GM18867 (cell line): ENCODE measurements around the gene TGFBR3.

Experiments
- ATAC-seq: cut with Tn5 transposase; IDR thresholded peaks from one replicate; pipeline ENCODE4 v1.9.1; 2021; ENCODE audit warnings: mild to moderate bottlenecking, moderate library complexity; ENCODE audit not compliant: unreplicated experiment

The TGFBR3 gene

DNA sequence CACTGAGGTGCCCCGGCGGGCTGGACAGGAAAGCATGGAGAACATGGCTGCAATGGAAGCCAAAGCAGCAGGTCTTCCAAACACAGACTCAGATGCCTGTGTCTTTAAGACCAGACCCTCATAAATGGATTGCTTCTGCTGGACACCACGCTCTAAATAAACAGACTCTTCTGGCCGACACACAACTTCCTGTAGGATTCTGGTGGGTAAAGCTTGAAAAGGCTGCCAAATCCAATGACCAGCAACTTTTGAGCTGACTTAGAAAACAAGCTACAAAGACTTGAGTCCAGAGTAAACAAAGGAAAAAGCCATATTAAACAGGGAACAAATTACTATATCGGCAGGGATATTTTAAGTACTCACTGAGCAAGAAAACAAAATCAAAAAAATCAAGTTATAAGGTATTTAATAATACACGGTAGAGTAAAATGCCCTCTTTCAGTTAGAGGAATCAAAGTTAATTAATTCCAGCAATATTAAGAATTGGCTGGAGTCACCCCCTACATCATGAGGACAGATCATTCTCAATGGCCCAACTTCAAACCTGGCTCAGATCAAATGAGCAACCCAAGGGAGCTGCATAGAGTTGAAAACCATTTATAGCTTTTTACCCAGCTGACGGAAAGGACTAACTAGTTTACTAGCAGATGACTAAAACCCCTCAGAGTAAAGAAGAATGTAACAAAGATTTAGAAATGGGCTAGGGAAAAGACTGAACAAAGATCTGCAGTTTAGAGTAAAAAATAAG, 102.4 kb downstream of the TGFBR3 start:
- no peak for ATAC-seq

DNA sequence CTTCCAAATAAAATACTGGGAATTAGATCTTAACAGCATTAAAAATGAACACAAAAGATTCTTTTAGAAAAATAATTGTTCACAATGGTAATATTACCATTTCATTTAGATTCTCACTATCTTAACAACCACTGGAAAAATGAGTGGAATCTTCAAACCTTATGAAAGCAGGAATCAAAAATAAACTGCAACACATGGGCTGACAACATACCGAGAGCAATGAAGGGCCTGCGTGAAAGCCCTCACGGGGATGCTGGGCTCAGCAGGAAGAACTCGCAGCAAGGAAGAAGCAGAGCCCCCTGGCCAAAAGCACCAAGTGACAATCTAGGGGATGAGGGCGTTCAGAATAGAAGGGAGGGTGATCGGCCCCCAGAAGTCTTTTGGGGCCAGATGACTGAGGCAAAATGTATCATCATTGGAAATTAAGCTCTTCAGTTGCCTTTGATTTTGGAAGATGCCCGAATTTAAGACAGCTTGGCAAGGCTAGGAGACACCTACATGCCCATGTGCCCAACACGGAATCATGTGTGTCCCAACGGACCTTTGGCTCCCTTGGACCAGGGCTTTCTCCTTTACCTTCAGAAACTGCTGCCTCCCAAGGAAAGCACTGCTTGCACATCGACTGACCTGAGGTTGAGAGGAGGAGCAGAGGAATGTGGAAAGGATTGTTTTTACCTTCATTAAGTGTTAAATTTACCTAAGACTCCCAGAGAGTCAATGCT, 103.9 kb downstream of the TGFBR3 start:
- no peak for ATAC-seq

DNA sequence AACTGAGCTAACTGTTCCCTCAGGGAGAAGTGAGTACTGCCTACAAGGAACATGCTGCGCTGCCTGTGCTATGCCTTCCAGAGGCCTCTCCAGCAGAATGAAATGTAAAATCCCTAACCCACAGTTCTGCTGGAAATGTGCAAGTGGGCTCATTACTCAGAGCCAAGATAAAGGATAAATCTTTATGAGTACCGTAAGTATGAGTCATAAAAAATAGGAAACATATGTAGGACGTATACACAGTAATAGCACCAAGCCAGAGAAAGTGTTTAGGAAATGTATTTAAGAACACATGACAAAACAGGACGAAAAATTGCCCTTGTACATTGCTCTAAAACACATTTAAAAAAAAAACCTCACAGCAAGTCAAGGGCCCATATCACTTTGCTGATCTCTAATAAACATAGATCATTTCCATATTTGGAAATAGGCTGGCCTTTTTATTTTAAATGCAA, 104.6 kb downstream of the TGFBR3 start:
- no peak for ATAC-seq

DNA sequence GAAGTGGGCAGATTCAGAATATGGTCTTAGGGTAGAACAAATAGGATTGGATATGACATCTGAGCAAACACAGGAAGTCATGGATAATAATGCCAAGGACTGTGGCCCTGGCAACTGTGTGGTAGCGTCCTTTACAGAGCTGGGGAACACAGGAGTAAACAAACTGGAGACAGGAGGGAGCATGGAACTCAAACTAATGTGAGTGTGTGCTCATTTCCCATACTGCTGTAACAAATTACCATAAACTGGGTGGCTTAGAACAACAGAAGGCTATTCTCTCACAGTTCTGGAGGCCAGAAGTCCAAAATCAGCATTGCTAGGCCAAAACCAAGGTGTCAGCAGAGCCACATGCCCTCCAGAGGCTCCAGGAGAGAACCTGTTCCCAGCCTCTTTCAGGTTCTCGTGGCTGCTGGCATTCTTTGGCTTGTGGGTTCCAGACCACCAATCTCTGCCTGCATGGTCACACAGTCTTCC, 106.4 kb downstream of the TGFBR3 start:
- ATAC-seq, result no peak

DNA sequence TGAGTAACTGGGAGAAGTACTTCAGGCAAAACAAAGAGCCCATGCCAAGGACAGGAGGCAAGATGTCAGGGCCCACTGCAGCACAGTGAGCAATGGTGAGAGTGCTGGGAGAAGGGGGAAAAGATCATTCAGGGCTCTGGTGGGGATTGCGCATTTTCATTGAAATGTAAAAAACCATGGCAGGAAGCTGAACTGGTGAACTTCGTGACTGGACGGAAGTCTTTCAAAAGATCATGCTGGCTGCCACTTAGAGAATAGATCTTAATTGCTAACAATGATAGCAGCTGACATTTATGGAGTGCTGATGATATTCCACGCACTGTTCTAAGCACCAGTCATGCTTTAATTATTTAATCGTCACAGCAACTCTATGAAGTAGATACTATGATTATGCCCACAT, 107.0 kb downstream of the TGFBR3 start:
- no peak for ATAC-seq

DNA sequence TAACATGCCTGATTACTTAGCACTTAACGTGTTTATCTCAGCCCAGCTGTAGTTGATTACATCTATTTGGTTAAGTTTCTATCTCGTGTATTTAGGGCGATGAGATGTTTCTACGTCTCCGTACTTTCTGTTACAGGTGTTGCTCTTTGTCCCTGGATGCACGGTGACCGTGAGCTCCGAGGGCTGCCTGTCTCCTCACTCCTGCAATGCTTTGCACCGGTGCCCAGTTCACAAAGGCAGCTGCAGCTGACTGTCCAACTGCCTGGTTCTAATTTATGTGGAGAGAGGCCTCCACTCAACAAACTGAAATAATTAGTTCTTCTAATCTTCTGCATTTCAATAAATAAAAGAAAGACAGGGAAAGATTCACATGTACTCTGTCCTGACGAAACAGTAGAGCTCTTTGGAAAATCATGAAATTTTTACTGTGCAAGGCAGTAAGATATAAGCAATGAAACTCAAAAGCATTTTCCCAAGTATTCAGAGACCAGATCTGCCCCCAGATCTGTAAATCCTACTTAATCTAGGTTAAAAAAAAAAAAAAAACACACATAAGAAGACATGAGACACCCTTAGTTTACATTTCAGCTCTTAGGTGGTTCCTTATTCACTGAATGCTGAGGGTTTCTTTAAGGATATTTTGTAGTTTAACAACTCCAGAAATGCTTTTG, 108.2 kb downstream of the TGFBR3 start:
- ATAC-seq, result no peak

DNA sequence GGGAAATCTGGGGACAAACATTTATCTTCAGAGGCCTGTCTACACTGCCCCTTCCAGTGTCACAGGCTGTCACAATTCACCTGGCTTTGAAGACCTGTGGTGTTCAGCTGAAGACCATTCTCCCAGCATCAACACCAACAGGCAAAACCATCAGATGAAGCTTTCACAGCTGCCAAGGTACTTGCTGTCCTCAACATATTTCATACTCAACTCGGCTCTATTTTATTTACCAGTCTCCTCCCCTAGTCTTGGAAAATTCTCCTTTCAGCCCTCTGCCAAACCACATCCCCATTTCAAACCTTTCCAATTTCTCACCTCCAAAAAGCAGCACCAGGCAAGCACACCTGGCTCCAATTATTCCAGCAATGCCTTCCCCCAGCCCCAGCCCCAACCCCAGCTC, 108.8 kb downstream of the TGFBR3 start:
- no peak for ATAC-seq

DNA sequence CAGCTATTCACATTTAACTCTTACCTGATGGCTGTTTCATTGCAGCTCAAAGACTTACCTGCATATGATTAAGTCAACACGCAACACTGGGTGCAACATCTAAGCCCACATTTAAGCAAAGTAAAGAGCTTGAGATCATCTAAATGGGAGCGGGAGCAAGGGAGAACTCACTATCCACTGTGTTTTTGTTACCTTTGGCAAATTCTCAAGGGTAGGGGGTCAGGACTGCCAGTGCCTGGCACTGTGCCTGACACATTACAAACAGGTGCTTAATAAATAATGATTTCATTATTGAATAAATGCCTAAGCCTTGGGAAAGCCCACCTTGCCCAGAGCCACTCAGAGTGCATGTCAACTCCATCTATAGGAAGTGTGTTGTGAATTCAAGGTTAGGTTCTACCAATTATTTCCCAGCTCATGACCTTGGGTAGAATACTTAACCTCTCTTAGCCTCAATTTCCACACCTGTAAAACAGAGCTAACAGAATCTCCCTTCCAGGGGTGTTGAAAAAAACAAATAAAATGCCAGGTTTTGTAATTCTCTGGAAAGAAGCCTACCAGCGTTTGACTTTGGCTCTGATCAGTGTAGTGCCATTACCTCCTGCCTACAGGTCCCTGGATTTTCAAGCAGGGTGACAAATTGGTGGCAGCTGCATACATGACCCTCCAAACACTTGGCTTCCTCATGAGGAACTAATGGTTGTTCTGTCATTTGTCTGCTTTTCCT, 109.7 kb downstream of the TGFBR3 start:
- ATAC-seq, result no peak

DNA sequence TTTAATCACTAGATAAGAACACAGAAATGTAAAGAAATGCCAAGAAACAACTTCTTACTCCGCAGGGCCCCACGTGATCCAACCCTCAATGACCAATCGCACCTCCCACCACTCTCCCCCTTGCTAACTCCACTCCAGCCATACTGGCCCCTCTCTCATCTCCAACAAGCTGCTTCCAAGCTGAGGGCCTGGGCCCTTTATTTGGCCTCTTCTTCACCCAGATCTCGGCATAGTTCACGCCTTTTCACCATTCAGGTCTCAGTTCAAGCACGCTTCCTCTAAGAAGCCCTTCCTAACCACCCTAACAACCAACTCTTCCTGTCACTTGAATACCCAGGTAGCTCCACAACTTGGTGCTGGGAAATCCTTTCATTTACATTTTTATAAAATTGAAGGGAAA, 110.7 kb downstream of the TGFBR3 start:
- ATAC-seq, result no peak

DNA sequence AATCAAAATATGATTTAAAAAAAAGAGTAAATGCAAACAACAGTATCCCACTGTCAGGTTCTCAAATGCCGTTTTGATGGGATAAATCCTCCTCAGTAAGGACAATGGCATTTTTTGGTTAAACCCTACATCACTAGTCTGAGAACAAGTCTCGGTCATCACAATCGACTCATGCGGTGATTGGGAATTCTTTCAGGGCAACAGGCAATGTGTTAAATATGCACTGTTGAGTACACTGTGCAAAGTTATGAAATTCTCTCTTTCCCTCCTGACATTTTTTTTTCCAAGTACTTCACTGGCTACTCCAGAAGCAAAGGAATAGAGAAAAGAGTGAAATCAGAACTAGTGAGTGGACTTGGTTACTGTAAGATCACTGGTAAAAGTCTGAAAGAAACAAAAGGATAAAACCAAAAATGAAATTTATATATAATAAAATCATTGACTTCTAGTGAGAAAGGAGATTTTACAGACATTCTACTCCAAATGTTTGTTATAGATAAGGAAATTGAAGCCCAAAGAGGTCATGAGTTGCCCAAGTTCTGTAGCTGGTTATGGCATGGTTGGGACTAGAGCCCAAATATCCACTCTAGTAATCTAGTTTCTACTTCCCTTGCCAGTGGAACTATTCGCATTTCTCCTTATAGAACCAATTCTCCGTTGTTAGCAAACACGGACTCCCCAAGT, 111.3 kb downstream of the TGFBR3 start:
- ATAC-seq, result no peak

DNA sequence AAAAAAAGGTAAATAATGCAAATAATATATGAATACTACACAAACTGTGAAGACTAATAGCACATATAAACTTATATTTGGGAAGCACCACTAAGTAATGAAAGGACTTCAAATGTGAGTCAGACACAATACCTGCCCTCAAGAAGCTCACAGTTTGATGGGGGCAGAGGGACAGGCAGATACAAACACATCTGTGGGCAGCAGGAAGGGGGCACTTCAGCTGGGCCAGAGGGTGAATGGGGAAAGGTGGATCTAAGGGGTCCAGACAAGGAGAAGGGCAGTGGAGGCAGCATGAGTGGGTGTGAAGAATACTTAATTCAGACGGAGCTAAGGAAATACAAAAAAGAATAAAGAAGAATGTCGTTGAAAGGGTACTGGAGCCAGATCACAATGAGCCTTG, 114.2 kb downstream of the TGFBR3 start:
- no peak for ATAC-seq

DNA sequence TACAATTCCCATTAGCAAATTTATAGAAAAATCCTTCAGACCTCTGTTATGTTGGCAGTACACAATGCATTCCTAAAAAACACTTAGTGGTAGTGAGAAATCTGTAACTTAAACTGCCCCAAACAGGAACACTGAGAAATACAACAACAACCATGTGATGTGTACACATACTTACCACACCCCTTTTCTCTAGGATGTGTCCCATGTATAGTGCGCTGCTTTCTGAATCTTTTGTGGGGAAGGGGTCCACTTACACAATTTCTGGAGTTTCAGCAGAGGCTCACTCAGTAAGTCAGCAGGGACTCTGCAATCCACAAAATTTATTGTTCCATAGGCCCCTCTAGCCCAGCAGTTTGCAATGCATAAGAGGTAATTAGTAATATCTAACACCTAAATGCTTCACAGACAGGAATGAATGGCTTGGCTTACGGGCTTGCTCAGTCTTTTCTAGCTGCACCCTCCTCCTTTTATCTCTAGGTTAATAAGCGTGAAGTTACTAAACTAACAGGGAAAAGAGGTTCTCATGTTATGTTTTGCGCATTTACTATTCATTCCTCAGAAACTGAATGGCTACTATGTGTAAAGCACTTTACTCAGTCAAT, 115.2 kb downstream of the TGFBR3 start:
- ATAC-seq, result no peak

DNA sequence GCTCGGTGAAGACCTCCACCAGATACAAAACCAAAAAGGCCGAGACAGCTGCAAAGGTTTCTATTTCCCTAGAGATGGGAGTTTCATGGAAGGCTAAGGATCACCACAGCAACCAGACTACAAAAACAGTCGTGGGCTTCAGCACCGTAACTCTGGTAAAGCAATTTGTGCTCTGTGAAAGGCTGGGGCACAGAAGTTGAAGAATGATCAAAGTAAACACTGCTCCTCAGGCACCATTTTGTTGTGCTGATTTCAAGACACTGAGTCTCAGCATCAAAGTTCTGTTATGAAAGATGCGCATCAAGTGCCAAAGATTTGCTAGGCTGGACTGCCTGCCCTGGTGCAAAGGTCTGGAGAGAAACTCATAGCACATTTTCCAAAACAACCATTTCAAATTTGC, 116.2 kb downstream of the TGFBR3 start:
- no peak for ATAC-seq

DNA sequence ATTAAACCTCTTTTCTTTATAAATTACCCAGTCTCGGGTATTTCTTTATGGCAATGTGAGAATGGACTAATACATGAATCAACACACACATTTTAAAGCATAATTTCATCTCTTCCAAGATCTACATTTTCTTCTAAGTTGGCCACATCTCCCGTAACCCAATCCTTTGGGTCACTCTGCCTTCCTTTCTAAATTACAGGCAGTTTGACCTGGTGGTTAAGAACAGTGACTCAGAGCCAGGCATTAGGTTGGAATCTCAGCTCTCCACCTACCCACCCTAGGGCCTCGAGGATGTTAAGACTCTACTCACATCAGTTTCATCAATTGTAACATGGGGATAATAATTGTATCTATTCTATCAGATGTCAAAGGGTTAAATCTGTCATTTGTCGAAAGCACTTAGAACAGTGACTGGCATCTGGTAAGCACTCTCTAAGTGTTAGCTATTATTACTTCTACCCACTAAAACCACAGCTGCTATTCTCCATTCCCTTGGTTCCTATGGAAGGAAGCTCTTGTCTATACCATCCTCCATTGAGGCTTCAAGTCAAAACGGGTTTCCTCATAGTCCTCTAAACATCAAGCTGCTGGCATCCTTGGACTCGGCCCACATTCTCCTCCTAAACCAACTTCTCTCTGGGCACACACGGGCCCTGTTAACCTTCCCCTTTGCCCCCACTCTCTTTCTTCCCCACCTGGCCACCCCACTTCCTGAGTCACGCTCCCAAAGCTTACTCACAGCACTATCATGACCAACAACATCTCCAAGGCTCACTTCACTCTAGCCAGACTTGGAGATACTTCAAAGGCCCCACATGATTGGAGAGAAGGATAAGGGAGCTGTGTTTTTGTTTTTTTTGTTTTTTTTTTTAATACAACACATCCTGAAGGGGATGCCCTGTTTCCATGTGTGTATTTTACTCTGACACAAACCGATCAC, 116.9 kb downstream of the TGFBR3 start:
- ATAC-seq, result no peak

DNA sequence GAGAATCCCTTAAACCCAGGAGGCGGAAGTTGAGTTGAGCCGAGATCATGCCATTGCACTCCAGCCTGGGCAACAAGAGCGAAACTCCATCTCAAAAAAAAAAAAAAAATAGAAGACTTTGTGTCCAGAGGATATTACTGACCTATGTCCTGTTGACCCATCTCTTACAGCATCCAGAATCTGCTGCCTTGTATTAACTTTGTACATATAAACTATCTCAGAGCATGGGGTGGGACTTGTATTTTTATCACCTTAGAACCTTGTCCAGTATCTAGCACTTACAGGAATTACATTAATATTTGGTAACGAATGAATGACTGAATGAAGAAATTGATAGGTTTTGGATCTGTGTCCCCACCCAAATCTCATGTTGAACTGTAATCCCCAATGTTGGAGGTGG, 117.8 kb downstream of the TGFBR3 start:
- no peak for ATAC-seq

DNA sequence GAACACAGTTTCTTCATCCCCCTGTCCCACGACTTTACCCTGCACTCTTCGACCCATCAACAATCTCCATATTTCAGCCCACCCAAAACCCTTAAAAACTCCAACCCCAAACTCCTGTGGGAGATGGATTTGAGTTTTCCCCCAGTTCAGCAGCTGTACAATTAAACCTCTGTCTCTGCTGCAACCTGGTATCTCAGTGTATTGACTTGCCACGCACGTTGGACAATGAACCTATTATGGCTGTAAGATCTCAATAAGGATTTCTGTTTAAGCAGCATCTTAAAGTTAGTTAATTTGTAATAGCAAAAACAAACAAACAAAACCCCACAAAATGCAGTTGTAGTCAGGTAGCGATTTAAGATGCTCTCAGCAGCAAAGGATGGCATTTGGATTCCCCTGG, 119.1 kb downstream of the TGFBR3 start:
- no peak for ATAC-seq

DNA sequence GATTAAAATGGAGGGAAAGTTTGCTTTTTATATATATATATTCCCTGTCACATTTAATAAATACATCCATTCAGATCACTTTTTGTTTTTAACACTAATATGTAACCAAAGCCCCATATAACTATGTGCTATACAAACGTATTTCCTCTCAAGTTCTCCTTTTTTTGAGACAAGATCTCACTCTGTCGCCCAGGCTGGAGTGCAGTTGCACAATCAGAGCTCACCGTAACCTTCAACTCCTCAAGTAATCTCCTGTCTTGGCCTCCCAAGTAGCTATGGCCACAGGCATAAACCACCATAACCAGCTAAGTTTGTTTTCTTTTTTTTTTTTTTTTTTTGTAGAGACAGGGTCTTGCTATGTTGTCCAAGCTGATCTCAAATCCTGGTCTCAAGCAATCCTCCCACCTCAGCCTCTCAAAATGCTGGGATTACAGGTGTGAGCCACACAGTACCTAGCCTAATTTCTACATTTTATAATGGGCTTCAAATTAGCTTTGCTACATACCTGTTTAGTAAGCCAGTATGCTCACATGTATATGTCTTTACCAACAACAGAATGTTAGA, 120.0 kb downstream of the TGFBR3 start:
- ATAC-seq, result no peak

DNA sequence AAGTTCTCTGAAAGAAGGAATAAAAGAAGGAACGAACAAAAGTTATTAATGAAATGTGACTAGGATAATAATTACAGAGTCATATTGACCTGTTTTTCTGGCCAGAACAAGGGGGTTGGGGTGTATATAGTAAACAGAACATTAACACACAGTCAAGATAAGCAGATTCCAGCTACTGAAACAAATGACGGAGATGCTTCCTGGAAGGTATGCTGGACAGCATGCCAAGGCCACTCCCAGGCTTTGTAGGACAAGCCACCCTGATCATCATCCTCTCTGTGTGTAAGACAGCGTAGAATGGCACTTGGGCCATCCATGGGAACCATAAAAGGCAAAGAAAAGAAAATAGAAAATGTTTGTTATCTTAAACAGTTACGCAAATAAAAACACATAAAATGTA, 120.7 kb downstream of the TGFBR3 start:
- ATAC-seq, result no peak
